GM19463 (cell line): ENCODE data around the gene MRPS22.
A peak's percentile ranks its signal among the peaks of the same experiment; 100 is the strongest.

Experiments
- ATAC-seq: cut with Tn5 transposase; IDR thresholded peaks from one replicate; pipeline ENCODE4 v1.9.1; 2021; ENCODE audit warnings: mild to moderate bottlenecking, moderate library complexity; ENCODE audit not compliant: unreplicated experiment

MRPS22 gene

GRCh38 chr3:139311557-139311956, 32.3 kb upstream of the MRPS22 start:
- no peak for ATAC-seq

DNA sequence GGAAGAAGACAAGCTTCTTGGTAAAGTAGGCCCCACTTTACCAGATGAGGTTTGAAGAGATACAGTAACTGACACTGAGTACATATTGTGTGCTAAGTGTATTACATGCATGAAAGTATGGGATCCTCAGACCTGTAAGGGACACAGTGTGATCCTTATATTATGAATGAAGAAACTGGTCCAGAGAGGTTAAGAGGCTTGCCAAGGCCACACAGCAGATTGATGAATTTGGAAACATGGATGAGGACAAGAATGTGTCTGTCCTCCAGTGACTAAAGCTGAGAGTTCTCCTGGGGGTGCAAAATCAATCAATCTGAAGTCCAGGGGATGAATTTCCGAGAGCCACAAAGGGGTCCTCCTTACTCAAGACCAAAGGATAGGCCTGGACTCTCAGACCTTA, 31.4 kb upstream of the MRPS22 start:
- ATAC-seq = no peak

DNA sequence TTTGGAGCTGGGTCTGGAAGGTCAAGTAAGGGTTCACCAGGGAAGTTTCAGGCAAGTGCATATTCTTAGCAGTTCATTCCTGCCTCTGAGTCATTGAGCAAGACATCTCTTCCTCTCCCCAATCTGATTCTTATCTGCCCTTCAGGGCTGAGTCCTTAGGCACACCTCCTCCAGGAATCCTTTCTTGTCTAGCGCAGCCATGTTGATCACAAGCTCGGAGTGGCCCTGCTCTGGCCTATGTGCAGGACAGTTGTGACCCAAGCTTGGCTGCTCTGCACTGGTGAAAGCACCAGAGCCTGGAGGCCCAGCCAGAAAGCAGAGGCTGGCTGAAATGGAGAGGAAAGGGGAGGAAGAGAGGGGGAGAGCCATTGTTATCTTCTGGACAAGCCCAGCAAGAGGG, 30.9 kb upstream of the MRPS22 start:
- no peak for ATAC-seq

DNA sequence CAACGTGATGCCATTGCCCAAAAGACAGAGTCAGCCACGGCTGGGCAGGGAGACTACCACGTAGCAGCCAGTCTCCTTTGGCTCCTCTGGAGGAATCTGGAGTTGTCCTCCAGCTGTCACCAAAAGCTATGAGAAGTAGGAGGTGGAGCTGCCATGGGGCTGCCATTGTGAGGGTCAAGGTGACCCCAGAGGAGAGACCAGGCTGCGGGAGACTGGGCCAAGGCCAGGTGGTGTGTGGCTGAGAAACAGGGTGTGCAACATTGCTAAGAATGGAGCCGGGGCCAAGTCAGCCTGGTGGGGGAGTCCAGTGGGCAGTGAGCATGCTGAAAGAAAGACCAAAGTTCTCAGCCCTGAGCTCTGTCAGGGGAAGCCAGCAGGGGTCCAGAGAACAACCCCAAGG, 29.9 kb upstream of the MRPS22 start:
- ATAC-seq = no peak

DNA sequence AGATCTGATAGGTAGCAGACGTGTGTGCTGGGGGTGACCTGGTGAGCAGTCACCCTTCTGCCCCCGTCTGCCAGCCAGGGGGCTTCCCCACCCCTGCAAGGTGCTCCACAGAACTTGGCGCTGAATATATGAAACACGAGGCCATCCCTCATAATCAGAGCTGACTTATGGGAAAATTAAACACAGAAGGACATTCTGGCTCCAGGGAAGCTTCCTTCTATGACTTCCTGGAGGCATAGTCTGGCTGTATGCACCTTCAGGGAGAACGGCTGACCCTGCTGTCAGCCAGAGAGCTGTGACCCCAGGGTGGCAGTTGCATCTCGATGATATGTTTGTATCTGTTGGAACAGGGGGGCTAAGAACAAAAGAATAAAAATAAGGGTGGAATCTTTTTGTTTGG, 26.6 kb upstream of the MRPS22 start:
- ATAC-seq = no peak

DNA sequence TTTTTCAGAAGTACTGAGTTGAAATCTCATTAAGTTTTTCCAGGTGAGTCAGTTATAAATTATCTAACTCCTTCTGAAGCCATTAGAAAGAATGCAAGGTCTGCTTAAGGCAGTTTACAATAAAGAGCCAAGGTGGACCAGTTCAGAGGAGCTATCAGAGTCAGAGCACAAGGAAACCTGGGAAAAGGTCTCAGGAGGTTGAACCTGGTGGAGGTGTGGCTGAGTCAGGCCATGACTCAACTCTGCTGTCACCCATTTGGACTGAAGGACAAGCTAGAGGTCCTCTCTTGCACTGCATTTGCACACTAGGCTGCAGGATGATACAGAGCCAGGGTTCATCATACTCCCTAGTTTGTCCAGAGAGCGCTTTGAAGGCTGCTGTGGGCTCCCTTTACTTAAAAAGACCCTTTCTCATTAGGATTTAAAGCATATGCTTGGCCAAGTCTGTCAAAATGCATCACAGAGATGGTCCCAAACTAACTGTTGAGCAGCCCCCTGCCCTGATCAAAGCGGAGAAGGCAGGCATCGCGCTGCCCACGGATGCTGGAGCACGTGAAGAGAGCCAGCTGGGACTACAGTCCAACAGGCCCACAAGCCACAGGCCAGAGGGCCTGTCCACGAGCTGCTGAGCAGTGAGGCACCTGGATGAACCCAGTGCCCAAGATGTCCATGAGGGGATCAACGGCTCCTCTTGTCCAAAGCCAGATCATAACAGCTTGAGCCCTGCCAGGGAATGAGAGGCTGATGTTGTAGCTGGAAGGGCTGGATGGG, 26.0 kb upstream of the MRPS22 start:
- no peak for ATAC-seq

- no peak for ATAC-seq
These were observed 25.4 kb upstream of the MRPS22 start for GRCh38 chr3:139318431-139318816.

DNA sequence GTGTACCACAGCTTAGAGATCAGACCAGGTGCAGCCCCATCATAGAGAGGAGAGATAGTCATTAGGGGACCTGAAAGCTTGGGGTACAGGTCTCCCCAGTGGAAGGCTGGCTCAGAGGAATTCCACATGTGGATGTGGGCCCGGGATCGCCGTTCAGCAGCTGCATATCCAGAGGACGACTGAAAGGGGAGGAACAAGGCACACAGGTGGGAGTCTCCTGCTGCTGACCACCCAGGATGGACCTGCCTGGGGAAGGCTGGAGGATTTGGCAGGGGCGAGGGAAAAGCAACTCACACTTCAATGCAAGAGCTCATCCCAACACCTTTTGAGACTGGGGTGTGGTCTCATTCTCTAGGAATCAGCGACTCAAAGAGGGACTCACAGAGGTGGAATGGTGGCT, 25.0 kb upstream of the MRPS22 start:
- ATAC-seq = no peak

DNA sequence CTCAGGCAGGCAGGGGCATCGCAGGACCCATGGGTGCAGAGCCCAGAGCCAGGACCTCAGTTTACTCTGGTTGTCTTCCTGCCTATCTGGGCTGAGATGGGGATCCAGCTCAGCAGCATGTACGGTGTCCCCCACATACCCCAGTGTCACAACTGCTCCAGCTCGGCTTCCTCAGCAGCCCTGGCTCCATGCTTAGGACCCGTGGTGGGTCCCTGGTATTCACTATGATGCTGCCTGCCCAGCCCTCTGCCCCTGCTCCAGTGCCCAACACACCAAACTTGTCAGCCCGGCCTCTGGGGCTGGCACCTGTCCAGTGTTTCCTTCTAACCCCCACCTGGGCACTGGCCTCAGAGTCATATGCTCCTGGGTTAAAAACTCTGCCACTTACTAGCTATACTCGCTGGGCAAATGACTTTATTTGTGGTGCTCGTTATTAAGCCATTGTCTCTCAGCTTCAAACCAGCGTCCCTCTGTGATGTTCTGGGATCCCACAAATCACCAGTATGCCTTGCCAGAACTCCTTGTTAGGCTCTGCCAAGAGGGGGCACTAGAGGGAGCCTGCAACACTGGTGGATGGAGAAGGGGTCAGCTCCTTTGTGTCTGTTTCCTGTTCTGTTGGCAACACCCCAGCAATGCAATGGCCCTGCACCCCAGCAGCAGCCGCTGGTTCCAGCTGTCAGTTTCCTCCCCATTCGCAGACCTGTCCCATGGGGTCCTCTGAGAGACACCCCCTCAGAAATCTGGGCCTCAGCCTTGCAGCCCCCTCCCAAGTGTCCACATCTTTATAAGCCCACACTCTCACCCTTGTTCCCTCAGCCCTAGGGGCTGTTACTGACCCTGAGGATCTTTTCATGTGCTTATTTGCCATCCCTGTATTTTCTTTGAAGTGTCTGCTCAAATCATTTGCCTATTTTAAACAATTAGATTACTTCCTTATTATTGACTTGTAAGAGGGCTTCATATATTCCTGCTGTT, 24.1 kb upstream of the MRPS22 start:
- ATAC-seq = no peak

- ATAC-seq = no peak
These were observed 23.1 kb upstream of the MRPS22 start for GRCh38 chr3:139320551-139321309.

DNA sequence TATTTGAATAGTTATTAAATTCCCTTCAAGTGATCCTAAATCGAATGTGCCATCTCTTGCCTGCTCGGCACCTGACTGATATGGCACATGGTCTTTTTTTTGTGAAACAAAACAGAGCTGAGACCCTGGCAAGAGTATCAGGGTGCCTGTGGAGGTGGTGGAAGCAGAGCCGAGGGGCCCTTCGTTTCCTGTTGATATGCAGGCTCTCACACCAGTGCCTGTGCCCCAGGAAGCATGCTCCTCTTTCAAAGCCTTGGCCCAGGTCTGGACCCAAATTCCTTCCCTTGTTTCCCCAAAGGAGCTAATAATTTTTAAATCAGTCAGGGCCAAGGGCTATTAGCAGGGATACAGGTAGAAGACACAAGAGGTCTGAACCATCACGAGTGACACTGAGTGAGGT, 21.5 kb upstream of the MRPS22 start:
- ATAC-seq = no peak

DNA sequence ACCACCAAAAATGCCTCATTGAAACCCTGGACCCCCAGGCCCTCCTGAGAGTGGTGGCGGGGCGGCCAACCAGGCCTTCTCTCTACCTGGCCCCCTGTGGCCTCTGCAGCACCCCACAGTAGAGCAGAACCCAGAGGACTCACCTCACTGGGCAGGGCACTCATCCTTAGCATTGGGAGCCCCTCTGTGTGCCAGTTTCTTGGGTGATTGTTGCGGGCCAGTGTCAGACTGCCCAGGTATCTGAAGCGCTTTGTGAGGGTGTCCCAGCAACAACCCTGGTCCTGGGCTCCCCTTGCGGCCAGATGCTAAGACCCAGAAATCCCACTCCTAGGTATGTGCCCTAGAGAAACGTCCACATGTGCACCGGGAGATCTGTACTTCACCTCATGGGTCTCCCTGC, 20.7 kb upstream of the MRPS22 start:
- ATAC-seq = no peak

- ATAC-seq = no peak
These were observed 19.4 kb upstream of the MRPS22 start for GRCh38 chr3:139324456-139324855.

DNA sequence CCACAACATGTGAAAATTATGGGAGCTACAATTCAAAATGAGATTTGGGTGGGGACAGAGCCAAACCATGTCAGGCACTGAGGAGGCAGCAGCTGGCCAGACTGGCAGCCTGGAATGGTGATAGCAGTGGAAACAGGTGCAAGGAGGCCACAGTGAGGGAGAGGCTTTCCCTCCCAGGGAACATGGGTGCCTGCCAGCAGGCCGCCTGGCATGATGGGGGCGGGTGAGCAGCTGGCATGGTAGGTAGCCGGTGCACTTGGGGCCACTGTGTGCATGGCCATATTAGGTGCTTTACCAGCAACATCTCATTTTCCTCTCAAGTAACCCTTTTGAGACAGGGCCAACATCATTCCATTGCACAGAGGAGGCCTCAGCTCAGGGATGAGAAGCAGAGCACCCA, 18.3 kb upstream of the MRPS22 start:
- no peak for ATAC-seq

DNA sequence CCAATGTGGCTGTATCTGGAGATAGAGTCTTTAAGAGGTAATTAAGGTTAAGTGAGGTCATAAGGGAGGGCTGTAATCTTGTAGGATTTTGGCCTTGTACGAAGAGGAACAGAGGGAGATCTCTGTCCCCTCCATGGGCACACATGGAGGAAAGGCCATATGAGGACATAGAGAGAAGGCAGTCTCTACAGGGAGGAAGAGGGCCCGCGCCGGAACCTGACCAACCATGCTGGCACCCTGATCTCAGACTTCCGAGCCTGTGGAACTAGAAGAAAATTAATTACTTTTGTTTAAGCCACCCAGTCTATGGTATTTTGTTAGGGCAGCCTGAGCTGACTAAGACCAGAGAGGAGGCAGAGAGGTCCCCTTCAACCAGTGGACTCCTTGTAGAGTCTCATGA, 17.7 kb upstream of the MRPS22 start:
- ATAC-seq = no peak

DNA sequence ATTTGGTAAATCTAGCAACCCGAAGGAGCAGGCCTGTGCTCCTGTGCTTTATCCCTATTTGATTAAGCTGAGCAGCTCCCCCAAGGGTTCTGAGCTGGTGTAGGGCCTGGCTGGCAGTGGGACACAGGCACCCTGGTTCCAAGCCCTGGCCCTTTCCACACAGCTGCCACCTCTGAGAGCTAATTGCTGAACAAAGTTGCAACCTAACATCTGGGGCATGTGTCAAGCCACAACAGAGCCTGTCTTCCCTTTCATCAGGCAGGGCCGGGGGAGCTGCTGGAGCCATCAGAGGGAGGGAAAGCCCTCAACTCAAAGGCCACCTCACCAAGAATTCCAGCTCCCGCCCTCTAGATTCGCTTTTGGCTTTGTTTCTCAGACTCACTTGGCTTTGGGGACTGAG, 17.1 kb upstream of the MRPS22 start:
- ATAC-seq = no peak

GRCh38 chr3:139327231-139327630, 16.6 kb upstream of the MRPS22 start:
- ATAC-seq = no peak

- ATAC-seq = no peak
These were observed 16.0 kb upstream of the MRPS22 start for GRCh38 chr3:139327861-139328260.

DNA sequence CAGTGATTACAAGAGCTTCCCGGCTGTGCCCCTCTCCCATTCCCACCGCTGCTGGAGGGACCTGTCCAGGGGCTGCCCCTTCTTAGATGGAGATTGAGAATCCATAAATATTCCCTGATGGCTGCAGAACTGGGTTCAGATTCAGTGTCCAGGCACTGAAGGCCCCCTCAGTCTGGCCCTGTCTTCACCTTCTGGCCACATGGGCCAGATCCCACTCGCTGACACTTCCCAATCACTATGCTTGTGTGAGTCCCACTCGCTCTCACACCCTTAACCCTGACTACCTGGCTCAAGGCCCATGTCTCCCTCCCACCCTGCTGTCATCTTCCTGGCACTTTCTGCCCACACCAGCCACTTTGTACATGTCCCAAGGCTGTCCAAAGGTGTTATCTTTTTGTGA, 15.5 kb upstream of the MRPS22 start:
- ATAC-seq = no peak

DNA sequence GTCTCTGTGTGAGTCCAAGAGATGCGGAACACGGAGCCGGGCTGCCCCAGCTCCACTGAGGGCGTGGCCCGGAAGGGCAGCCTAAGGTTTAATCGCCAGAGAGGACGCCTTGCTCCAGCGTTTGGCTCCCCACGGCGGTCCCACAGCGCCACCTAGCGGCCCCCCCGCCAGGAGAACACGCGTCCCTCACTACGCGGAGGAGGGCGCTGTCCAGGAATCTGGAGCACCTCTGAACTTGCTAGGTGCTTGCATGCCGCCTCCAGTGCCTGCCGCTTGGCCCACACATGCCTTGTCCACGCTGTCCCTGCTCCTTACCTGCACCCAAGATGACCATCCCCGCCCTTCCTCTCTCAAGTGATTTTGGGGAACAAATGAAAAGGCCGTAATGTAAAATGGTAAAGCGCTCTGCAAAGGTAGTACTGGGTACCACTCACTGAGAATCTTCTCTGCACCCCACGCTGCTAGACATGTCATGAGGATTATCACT, 14.4 kb upstream of the MRPS22 start:
- peak; percentile 96 for ATAC-seq

DNA sequence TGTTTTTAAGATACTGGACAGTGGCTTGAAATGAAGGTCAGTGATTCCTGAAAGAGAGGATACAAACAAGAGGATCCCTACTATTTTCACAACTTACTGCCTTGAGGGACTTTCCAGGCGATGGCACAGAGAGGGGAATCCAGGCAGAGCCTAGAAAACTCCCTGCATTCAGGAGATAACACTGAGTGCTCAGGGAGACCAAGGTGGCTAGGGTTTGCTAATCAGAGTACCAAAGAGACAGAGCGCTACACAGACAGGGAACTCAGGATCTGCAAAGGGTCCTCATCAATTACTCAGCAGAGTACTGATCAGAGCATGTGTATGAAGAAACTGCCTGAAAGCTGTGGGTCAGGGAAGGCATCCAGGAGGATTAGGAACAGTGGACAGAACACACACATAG, 11.7 kb upstream of the MRPS22 start:
- no peak for ATAC-seq
